ENCODE measurements around the gene MPPED1.

The MPPED1 gene, protein sequence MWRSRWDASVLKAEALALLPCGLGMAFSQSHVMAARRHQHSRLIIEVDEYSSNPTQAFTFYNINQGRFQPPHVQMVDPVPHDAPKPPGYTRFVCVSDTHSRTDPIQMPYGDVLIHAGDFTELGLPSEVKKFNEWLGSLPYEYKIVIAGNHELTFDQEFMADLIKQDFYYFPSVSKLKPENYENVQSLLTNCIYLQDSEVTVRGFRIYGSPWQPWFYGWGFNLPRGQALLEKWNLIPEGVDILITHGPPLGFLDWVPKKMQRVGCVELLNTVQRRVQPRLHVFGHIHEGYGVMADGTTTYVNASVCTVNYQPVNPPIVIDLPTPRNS

DNA sequence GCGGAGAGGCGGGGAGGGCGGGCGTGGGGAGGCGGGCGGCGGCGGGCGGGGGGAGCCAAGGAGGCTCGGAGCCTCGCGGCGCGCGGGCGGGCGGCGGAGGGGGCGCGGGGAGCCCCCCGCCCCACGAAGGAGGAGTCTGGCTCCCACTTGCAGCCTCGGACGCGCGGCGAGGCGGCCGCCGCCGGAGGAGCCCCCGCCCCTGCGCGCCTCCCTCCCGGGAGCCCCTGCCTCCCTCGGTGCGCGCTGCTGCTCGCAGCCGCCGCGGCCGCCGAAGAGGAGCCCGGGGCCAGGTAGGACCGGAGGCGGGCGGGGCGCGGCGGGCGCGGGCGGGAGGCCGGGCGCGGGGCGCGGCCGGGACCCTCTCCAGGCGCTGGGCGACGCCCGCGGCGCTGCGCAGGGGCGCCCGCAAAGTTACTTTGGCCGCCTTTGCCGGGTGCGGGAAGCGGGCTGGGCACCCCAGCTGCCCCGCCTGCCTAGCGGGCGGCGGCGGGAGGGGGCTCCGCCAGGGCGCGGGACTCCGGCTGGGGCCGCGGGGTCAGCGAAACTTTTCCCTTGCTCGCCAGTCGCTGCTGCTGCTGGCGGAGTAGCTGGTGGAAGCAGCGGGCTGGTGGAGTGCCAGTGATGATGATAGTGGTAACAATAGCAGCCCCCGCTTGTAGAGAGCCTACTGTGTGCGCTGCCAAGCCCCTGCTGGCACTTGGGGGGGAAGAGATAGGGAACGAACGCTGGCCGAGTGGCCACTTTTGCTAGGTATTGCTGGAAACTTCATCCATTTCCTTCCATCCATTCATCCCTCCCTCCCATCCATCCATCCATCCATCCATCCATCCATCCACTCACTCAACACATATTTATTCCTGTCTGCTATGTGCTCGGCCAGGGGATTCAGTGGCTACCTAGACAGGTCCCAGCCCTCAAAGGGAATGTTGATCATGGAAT, at the start of gene MPPED1:
Gene MPPED1, plus strand, starts transcription at position 146 of the 939 bp plus-strand sequence. CDS start 12,972 bp downstream, outside the sequence.
- DNase-seq: no peak

DNA sequence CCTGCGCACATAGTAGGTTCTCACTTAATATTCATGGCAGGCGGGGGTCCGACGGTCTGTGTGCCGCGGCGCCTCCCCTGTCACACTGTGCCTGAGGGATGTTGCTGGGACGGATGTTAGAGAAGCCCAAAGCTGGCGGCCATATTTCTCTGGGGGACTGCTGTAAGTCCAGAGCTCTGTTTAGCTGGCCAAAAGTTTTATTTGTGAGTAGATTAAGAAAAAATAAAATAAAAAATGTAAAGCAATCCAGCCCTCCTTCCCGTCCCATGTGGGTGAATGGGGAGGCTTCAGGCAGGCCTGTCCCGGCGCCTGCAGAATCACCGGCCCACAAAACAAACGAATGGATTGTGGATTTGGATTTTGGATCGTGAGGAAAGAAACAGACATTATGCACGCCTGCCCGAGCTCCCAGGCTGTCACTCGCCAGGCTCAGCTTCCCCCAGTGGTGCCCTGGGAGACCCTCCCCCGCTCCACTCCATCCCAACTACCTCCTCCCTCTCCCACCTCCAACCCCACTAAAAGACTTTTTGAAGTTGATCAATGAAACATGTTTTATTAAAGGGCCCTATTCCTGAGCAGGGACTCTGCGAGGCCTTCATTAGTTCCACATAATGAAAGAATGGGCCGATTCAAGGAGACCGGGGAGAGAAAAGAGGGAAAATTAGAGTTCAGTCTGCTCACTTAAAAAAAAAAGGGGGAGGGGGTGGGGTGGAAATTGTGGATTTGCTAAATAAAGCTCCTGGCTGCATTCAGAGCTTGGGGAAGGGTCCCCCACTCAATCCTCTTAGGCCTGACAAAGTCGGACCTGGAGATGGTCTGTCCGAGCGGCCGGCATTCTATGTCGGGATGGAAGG, 48.3 kb upstream of the MPPED1 start:
- DNase-seq: no peak

DNA sequence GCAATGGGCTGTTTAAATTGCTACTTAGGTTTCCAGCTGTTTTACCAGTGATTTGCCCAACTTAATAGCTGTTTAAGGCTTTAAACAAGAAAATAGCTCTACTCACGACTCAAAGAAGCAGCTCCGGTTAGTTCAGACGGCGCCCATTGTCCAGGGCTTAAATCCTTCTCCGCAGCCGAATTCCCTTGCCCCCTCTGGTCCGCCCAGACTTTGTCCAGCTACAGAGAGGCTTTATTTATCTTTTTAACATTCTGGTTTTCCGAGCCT, 47.7 kb upstream of the MPPED1 start:
- no peak for DNase-seq

DNA sequence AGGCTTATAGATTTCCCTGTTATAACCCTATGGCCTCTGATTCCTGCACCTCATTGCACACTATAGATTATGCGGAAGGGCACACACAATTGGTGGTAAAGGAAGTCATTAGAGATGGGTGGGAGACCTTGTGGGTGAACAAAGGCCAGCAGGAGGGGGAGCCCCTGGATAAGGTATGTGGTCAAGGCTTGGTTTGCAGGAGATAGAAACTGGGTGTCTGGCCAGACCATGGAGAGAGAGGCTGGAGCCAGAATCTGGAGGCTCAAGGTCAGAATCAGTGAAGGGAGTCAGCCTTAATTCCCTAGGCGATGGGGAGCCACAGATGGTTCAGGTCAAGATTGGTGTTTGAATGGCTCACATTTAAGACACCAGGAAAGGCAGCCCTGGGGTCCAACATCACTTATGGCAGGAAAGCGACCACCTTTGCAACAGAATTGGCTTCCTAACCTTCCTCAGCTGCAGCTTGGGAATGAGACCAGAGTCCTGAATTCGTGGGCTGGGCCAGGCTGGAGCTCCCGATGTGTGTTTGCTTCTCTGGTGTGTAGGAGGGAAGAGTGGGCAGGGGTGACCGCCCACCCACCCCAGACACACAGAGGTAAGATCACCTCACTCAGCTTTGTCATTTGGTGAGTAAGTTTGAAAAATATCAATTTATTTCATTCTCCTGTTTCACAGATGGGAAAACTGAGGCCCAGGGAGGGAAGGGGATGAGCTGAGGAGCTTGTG, 45.9 kb upstream of the MPPED1 start:
- DNase-seq: no peak

DNA sequence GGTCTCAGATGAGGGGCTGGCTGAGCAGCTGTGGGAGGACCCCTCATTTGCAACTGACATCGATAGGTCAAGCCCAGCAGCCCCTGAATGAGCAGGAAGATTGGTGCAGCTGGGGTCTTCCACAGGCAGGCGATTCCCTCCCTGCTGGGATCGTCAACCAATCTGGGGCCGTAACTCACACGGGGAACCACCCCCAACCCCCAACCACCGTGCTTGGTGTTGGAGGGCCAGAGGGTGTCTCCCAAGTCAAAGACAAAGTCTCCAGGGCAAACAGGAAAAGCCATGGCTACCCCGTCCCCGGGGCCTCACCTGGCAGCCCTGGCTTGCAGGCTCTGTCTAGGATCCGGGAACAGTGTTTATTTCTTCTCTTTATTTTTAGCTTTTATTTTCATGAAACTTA, 41.8 kb upstream of the MPPED1 start:
- DNase-seq: no peak

DNA sequence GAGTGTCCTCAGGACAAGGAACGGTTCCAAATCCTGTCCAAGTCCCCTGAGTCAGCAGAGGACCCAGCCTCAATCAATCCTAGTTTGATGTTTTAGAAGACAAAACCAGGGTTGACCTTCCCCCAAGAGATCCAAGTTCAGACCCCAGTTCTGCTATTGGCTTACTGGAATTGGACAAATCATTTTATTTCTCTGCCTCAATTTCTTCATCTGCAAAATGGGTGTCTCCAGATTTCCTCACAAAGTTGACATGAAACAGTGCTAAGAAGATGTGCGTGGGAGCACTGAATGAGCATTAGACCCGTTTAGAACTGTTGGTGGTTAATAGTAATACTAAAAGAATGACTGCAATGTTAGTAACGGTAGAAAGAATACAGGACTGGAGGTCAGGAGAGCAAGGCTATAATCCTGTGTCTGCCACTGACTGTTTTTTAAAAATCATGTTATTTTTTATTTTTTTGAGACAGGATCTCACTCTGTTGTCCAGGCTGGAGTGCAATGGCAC, 35.8 kb upstream of the MPPED1 start:
- no peak for DNase-seq

DNA sequence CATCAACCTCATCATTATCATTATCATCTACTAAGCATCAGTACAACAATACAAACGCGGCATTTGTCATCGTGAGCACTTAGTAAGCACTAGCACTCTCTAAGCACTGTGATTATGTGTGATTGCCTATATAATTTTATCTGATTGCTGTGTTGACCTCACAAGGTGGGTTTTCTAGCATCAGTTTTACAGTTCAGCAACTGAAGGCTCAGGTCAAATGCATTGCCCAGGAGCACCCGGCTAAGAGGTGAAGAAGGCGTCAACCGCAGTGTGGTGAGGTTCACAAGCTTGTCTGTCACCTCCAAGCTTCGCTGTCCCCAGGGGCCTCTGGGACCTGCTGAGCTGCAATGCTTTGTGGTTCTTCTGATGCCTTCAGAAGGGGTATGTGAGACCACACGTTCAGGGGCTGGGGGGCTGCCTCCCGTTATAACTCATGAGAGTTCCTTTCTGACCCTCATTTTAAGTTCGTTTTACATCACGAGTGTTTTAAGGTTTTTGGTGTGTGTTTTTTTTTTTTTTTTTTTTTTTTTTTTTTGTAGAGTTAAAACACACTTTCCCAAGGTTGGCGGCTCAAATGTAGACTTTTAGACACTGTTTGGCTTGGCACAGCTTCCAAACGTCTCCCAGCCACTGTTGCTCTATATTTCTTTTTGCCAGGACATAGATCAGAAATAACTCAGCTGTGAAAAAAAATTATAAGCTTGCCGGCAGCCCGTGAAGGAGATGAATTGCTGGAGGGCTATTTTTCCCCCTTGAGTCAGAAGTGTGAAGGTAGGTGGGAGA, 34.9 kb upstream of the MPPED1 start:
- no peak for DNase-seq

DNA sequence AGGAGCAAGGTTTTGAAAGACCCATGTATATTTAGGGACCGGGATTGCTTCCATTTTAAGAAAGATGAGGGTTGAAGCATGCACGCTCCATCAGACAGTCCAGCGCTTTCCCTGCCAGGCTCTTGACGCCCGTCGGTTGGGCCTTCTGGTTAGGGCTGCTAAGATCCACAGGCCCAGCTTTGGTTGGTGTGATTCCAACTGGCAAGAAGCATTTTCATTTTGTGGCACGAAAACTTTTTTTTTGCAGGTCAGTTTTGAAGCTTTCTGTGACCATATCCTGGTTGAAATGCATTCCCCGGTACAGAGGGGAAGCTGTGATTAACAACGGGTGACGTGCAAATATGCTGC, 34.3 kb upstream of the MPPED1 start:
- DNase-seq: no peak

DNA sequence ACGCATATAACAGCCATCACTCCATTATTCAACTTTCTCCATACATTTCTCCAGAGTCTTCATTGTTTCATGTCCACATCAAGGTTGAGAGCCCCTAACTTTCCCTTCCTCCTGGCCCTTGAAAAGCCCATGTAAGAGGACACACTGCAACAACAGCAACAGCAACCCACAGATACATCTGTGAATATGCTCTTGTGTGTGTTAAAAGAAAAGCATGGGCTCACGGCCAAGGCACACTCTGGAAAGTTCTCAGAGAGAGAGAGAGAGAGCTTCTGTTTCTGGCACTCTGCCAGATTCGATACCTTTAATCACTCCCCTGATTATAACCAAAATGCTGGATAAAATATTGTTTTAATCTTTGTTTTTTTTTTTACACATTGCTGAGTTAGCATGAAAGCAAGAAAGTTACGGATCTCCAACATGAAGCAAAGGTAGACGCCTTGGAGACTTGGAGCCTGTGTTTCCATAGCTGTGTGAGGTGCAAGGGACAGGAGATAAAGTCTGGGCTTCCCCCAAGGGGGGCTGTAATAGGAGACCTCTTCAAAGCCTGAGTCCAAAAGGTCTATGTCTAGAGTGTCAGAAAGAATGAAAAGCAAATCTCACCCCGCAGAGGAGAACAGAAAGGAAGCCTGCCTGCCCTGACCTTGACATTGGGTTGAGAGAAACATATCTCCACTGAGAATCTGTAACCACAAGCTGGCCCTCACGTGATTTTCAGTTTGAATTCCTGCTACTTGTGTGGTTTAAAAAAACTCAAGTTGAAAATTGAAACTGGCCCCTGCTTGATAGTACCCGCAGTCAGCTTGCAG, 33.7 kb upstream of the MPPED1 start:
- DNase-seq: no peak

DNA sequence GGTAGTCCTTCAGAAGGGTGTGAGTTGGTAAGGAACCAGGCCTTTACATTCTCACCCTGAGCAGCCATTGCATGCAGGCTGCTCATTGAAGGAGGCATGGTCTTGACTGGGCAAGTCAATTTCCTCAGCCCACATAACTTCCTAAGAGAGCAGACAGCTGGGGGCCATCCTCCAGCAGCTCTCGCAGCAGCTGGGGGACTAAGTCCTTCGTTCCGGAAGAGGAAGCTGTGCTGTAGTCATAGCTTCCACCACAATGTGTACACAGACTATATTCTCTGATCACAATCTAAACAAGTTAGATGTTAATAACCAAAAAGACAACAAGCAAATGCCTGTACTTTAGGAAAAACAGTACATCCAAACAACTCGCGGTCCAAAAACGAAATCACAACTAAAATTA, 30.1 kb upstream of the MPPED1 start:
- no peak for DNase-seq

DNA sequence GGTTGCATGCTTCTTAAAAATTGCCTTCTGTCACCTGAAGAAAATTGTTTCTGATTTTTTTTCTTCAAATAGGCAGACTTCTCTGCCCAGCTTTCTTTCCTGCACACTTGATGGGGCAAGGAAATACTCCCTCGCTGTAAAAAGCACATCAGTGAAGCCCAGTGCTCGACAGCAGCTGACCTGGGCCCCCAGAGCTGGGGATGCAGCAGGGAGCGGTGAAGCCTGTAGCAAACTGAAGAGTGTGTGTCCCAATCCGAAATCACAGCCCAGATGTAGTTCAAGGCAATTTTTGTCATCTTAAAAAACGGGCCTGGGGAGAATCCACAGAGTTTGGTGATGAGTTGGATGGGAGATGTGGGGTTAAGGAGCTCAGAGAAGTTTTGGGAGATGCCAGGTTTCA, 27.0 kb upstream of the MPPED1 start:
- DNase-seq: no peak

DNA sequence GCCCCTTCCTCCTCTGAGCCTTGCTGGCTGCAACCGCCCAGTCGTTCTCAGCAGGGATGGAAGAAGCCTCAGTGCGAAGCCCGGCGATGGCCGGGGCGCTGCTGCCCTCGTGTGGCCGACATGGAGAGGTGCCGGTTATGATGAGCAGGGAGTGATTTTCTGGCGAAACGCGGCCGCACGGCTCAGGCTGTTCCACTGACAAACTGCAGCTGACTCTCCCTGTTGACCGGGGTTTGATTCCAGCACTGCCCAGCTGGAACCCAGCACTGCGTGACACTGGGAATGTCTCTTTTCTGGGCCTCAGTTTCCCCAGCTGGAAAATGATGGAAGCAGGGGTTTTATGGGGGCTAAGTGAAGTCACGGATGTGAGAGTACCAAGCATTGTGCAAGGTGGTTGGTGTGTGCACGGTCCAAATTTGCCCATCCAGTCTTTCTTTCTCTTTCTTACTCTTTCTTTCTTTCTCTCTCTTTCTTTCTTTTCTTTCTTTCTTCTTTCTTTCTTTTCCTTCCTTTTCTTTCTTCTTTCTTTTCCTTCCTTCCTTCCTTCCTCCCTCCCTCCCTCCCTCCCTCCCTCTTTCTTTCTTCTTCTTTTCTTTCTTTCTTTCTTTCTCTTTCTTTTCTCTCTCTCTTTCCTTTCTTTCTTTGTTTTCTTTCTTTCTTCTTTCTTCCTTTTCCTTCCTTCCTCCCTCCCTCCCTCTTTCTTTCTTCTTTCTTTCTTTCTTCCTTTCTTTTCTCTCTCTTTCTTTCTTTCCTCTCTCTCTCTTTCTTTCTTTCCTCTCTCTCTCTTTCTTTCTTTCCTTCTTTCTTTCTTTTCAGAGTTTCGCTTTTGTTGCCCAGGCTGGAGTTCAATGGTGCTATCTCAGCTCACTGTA, 25.8 kb upstream of the MPPED1 start:
- DNase-seq: no peak

DNA sequence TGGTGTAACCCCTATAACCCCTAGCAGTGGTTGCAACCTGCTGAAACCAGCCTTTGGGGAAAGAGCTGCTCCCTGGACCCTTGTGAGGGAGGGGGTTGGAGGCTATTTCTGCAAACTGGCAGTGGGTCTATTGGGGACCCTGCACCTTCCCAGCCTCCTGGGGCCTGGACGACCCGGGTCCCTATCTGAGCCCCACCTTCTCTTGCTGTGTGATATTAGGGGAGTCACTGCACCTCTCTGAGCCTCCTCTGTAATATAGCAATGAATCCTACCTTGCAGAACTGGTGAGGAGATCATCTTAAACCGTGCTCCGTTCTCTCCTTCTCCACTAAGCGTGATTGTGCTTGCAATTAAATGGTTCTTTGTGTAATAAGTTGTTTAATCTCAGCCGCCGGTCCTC, 24.0 kb upstream of the MPPED1 start:
- no peak for DNase-seq

DNA sequence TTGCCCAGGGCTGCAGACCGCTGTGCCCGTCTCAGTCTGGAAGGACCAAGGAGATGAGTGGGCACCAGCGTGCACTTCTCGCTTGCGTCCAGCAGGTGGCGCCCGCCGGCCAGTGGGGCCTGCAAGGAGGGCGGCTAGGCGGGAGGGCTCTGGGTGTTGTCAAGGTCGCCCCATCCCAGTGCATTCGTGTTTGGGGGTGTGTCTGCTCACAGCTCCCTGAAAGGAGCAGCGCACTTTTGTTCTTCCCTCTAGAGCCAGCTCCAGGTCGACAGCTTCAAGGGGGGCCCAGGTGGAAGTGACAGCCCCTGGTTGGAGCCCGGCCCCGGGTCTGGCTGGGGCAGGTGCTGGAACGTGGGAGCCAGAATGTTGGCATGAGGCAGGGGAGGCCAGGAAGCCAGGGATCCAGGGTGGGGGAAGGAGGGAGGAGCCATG, 23.4 kb upstream of the MPPED1 start:
- peak; percentile 33 for DNase-seq

DNA sequence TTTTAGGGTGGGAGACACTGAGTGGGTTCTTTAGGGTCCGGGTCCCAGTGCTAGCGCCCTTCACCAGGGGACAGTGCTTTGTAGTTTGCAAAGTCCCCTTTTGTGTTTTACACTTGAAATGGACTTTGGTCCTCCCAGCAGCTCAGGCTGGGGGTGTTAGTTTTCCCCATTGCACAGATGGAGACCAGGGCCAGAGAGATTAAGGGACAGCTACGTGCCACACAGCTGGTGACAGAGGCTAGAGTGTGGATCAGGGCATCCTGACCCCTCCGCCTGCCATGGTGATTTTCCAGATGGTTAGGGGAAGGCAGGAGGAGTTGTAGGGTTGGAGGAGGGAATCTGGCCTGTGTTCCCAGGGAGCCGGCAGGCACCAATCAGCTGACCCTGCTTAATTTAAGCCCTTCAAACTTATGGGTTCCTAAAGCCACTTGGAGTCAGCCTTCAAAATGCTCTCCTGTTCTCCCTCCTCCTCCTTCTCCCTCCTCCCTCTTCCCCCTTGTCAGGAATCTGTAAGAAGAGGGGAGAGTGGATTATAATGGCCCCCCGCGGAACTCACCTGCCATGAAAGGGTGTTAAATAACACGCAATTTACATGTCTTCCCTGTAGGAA, 22.5 kb upstream of the MPPED1 start:
- no peak for DNase-seq

DNA sequence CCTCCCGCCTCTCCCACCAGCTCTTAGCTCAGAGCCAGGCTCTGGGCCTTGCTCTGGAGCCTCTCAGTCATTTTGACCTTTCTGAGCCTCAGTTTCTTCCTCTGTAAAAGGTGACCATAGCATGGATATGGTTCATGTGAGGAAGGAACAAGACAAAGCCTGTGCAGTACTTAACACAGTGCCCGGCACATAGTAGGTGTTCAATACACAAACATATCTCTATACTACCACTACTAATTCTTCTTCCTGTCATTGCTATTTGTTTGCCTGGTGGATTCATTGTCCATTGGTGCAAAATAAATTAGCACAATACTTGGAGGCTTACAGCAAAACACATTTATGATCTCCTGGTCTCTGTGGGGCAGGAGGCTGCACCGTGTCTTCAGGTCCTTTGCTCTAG, 21.6 kb upstream of the MPPED1 start:
- DNase-seq: no peak

DNA sequence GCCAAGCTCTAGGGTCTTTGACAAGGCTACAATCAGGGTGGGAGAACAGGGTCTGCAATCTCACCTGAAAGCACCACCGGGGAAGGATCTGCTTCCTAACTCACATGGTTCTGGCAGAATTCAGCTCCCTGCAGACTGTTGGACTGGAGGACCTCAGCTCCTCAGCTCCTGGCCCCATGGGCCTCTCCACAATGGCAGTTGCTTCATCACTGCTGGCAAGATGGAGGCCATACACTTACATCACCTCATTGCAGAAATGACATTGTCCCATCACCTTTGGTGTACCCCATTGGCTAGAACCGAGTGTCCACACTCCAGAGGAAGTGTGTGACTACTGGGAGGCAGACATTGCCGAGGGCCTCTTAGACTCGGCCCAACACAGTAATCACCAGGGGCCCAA, 20.9 kb upstream of the MPPED1 start:
- no peak for DNase-seq

DNA sequence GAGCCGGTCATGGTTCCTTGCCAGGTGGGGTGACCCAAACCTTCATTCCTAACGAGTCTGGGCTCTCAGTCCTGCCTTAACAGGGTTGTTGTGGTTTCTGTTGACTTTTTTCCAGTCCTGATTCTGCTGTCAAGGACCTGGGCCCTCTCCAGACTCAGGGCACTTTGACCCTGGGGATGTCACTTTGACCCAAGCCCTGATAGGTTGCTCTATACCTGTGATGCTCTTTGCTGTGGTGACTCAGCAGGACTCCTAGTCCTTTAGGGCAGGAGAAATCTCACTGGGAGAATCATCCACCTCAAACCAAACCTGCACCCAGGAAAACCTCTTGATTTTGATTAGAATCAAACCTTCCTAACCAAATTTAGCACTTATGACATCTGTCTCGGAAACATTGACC, 20.5 kb upstream of the MPPED1 start:
- DNase-seq: no peak

DNA sequence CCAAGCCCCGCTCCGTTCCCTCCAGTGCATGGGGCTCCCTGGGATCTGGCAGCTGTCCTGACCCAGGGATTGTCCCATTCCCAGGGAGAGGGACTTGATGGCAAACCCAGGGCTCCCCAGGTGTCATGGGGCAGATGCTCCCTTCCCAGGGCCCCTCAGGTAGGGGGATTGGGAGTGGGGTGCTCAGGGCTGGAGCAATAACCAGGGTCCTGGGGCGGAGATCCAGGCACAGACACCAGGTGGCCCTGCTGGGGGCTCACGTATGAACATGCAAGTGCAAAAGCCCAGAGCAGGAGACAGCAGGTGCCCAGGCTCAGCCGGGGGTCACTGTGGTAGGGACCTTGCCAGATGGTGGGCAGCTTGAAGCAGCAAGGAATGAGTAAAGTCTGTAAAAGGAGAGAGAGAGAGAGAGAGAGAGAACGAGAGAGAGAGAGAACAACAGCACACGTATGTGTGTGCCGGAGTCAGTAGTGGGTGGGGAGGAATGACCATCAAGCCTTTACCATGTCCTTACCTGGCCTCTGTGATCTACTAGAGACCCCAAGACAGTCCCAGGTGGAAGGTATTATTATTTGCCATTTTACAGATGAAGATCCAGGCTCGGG, 19.3 kb upstream of the MPPED1 start:
- no peak for DNase-seq

All from NCI-H2107 (cell line).